T-helper 2 cell treated with Interferon-gamma antibody and Interleukin-4, amounts not matched to agents 100 ng/mL and 5 ng/mL, for 36 hours (primary cell): ENCODE measurements around the gene DENND1A. TPM values are rescaled to one million over a fixed set of nuclear protein-coding genes. Genes with fewer than 3 reads are reported as not detected.

ENCODE experiments used
- intact Hi-C: fragments of 100-400 bp; cut with micrococcal nuclease; formaldehyde crosslinking; loops from one replicate; pipeline ENCODE4 v1.15.1; 2023
- total RNA-seq: library from RNA; stranded (reverse); gene quantifications from 2 replicates; pipeline ENCODE4 v1.2.3, GENCODE V29; 2022

Gene DENND1A
- total RNA-seq, 1 donor from 2014 or later = 13.1 TPM

DNA sequence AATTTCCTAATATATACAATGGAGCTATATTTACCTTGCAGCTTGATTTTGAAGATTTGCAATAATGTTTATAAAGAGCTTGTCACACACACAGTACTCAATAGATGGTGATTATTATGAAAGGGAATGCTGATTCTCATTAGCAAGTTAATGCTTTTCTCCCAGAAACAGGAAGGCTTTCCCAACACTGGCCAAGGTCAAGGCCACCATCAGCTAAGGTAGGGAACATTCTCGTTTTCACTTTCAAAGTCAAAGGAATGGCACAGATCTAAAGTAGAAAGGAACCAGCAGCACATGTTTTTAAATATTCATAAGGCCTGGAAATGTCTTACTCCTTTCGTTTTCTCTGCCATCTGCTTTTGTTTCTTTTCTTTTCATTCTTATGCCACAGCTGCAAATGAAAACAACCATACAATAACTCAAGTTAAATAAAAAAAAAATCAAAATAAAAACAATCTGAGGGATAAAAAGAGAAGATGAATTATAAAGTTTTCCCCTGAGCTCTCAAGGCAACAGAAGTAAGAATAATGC, 307.1 kb downstream of the DENND1A start:
- intact Hi-C loops = no loop called here

DNA sequence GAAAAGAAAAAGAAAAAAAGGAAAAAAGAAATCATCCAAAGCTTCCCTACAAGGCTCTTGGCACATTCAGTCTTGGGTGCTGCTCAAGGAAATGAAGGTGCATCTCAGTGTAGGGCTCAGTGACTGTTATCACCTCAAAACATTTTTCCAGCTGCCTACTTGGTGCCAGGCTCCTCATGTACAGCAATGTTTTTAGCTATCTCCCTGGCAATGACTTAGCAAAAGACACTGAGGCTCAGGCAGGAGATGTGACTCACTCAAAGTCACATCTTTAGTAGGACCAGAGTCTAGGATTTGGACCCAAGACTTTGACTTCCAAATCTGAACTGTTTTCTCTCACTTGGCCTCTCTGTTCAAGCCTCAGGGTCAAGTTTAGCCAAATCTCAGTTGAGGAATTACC, 309.7 kb downstream of the DENND1A start:
- intact Hi-C loops = no loop called here

DNA sequence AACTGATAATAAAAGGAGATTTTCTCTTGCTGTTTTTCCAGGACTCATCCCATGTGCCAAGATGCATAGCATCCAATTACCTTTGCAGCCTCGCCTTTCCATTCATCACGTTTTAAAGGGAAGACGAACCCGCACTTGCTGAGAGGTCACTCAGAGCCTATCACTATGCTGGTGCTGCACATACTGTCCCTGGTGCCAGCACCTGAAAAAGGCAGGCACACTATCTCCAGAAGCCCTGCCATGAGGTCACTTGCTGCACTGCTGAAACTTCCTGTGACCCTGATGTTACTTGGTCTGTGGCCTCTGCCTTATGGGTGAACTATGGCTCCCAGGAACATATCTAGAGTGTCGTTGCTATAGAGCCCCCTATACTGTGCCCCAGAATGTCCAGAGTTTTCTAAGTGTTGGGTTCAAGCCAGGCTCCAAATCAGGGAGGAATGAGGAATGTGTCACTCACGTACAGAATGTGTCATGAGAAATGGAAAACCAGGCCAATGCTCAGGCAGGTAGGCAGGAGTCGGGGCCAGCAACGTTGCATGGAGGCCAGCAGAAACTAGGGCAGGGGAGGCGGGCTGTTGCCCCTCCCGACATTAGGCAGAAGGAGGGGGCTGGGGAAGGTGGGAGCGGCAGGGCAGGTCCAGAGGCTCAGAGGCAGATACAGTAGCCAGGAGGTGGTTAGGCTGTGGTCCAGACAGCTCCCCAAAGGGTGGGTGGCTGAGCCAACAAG, 311.8 kb downstream of the DENND1A start:
- intact Hi-C loops = no loop called here

DNA sequence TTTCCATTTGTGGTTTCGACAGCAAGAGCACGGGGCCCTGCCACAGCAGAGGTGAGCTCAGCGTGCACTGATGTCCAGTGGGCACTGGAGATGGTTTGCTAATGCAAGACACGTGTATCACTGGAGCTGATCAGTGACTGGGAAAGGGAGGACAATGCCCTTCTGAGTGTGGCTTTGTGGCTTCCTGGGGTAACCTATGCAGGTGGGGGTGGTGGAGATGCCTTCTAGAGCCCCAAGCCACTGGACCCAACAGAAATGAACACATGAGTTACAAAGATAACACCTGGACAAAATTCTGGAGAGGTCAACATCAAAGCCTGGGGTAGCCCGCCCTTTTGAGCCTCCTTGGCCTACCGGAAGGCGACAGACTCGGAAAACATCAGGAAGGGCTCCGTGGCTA, 312.6 kb downstream of the DENND1A start:
- intact Hi-C loops = no loop called here

DNA sequence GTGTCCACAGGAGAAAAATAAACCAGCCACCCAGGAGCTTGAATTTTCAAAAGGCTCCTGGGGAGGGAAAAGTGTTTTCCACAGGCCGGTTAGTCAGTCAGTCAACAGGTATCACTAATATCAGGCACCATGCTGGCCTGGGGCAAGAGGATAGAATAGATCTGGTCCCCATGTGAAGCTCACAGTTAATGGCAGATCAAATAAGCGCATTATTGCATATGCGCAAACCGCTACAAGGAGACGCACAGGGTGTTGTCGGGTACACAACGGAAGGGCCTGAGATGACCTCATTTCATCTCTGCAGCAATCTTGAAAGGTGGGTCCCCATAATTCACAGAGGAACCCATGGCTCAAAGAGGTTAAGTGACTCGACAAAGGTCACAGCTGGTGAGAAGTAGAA, 313.2 kb downstream of the DENND1A start:
- intact Hi-C loops = no loop called here

DNA sequence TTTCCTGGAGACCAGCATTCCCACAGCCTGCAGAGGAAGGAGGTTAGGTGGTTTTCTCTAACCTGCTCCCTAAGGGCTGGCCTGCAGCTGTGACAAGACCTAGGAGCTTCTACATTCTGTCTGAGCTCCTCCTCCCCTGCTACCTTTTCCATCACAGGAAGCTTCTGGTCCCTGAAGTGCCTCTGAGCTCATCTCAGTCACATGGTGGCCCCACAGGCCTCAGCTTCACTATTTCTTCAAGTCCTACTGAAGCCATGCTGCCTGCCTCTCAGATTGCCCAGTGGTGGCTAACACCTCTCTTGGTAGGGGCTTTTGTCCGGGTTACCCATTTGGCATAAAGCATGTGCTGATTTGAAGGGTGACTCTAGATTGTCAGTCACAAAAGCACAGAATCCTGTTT, 314.5 kb downstream of the DENND1A start:
- intact Hi-C loops = no loop called here

DNA sequence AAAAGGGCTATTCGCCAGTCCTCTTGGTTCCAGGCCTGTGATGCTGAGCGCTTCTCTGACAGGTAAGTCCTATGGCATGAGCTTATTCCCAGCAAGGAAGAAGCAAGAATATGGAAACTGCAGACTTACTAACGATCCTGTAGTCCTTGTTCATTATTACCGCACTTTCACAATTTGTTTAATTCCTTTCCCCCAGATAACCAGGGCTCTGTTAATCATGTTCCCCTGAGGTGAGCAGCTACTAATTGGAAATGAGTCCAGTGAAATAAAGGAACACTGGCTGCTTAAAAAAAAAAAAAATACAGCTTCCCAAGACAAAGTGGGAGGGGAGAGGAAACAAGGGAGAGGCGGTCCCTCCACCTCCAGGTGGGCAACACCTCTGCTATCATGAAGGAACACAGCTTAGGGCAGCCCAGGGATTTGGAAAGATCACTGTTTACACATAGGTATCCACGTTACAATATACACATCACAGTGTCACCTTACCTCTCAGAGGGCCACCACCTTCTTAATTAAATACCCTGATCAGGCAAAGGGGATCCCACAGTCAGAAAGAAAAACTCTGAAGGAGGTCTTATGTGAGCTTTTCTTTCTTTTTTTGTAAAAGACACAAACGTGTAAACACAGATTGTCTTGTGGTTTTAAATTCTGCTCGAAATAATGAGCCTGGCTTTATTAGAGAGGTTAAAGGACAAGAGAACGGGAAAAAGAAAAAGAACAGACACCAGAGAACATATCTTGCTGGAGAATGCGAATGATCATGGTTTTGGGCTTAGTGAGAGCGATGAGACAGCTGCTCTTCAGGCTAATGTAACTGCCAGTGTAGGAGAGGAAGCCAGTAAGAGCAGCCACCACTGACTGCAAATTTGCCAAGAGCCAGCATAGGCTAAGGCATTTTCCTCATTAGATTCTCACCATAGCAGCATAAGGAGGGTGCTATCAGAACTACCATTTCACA, 315.3 kb downstream of the DENND1A start:
- intact Hi-C loops = no loop called here

DNA sequence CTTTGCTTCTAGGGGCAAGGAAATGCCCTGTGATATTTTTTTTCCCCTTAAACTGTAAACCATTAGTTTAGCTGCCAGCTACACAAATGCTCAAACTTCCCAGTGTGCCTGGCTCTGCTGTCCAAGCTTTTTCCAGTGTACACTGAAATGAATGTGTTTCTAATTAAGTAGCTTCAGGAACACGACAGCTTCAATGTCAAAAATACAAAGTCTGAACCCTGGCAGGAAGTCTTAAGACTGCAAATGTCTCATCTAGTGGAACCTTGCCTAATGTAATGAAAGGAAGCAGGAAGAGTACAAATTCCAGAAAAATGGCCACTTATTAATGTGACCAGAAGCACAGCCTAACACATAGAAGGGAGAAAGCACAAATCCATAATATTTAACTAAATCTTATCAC, 318.7 kb downstream of the DENND1A start:
- intact Hi-C loops = no loop called here

DNA sequence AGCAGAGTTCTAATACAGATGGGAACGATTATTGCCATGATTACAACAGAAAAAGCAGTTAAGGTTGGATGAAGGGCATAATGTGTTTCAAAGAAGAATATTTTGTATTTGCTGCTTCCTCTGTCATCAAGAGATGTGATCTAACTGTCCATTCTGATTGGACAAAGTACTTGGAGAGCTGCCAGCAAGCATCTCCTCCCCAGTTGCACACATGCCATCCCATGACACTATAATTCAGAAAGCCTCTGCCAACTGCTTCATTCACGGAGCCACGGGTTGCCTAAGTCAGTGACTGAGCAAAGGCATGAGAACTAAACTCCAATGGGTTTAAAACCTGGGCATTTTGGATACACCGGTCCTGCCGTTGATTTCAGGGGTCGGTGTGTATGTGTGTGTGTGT, 320.1 kb downstream of the DENND1A start:
- intact Hi-C loops = no loop called here

DNA sequence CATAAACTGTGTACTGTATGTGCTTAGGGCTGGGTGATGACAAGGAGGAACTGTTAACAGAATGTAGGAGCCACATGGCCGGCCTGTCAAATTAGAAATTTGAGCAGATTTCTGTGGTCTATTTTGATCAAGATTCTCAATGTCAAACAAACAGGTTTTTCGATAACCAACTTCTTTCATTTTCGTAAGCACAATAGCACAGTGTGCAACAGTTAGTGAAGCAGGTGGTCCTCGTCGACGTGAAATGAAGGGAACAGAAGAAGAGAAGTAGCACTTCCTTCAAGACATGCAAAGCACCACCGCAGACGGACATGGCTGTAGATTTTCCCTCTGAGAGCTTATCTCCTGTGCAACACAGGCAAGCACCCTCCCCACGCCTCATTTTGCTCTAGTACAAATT, 321.8 kb downstream of the DENND1A start:
- intact Hi-C loops = no loop called here

DNA sequence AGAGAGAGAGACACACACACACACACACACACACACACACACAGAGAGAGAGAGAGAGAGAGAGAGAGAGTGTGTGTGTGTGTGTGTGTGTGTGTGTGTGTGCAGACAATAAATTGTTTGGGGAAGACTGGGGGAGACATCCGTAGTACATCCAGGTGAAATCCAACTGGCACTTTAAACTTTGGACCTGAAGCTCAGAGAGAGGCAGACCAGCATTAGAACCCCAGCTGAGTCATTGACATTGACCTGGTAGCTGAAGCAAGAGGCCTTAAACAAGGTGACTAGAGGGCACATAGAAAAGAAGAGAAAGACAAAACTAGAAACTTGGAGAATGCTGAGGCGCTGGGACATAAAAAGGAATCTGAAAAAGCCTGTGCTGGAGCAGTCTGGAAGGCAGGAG, 322.4 kb downstream of the DENND1A start:
- intact Hi-C loops = no loop called here

DNA sequence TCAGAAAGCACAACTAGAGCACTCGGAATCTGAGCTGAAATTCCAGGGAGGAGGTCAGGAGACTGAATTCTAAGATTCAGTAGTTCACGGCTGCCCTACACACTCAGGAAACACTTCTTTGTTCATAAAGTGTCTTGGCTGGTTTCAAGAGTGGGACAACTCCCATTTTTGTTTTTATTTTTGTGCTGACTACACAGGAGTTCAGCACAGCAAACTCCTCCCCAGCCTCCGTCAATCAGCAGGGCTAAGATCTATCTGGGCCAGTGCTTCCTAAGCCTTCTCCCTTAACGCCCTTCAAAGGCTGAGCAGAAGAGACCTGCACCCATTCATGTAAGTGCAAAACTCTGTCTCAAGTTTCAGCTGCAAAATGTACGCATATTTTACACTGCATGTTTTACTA, 323.8 kb downstream of the DENND1A start:
- intact Hi-C loops = no loop called here

DNA sequence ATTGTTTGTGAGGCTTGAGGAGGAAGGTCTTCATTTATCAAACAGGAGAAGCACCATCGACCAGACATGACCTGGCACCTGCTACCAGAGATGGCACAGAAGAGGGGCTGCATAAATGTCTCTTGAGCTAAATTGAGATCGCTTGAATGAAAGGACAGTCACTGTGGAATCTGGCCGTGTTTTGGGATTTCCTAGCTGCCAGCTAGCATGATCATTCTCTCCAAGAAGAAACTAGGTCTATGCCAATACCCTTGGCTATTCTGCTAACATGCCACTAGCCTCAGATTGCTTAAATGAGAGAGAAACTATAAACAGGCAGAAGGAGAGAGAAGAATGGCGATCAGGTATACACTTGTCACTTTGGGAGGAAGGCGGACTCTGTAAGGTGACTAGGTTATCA, 324.6 kb downstream of the DENND1A start:
- intact Hi-C loops = no loop called here

DNA sequence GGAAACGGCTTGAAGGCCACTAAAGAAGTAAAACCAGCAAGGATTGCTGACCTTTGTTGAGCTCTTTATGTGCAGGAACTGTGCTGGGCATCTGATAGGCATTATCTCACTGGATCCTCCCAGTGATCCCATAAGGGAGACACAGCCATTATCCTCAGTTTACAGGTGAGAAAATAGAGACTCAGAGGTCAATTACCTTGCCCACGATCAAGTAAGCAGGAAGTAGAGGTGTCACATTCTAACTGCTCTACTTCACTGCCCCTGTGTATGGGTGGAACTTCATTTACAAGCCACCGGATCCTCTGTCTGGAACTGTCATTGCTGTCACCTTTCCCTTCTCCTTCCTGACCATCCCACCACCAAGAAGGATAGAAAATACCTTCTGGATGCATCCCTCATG, 325.1 kb downstream of the DENND1A start:
- intact Hi-C loops = no loop called here

DNA sequence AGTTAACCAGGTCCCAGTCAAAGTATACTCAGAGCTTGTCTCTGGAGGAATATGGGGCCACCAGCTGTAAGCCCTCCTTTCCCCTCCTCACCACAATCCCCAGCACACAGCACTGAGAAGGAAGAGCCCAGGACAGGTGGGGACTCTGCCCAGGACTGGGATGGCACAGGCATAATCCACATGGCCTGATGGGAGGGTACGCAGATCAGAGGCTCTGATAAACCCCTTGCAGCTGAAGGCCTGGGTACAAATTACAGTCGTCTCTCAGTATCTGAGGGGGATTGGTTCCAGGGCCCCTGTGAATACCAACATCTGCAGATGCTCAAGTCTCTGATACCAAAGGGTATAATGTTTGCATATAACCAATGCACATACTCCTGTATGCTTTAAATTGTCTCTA, 328.1 kb downstream of the DENND1A start:
- intact Hi-C loops = no loop called here

DNA sequence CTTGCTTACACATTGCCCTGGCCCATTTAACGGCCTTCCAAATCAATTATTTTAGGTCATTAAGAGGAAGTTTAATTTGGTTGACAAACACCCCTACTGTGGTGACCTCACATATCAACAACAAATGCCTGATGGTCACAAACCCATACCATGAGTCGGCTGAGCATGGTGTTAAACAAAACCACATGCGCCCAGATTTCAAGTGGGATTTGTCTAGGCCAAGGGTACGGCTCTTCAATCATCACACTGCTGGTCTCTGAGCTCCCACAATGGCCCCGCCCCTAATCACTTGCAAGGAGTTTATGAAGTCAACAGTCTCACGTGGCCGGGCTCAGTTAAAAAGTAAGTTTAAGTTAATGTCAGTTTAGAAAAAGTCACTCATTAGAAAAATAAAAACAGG, 330.1 kb downstream of the DENND1A start:
- intact Hi-C loops = no loop called here

DNA sequence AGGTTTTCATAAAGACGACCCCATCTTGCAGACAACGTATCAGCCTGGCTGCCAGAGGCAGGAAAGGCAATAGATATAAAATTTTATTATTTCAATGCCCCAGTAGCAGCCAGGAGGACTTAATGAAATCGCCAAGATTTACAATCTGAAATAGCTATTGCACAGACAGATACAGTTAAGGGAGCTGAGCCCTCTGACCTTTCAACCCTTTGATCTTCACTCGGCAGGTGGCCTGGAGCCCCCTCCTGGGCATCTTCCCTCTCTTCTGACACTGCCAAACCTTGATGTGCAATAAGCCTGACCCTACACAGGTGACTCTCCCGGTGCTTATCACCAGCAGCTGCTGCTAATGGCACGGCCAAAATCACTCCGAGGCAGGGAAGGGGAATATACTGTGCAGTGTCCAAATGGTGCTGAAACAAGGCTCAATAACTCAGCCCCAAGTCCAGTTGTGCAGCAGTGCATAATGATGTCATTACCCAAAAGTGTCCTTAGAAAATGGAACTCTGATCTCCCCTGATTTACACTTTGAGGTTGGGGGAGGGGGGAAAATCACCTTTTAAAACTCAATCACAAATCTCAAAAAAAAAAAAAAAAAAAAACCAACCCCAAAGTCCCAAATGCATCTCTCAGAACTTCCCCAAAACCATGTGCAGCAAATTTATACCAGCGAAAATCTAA, 331.9 kb downstream of the DENND1A start:
- intact Hi-C loops = no loop called here

DNA sequence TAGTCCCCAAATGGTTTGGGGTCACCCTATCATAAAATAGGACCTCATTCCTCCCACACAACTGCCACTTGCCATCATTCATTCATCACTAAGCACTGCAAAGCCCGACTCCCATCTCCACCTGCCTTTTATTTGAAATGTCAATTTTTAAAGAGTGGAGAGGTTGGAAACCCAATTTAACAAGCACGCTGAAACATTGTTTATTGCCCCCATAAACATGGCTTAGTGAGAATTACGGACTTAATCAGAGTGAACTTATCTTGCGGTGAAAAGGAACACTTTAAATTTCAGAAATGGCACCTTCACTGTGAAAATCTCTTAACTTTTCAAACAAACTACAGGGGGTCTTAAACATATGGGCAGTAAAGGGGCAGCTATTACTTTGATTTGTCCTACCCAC, 332.9 kb downstream of the DENND1A start:
- intact Hi-C loops = no loop called here

DNA sequence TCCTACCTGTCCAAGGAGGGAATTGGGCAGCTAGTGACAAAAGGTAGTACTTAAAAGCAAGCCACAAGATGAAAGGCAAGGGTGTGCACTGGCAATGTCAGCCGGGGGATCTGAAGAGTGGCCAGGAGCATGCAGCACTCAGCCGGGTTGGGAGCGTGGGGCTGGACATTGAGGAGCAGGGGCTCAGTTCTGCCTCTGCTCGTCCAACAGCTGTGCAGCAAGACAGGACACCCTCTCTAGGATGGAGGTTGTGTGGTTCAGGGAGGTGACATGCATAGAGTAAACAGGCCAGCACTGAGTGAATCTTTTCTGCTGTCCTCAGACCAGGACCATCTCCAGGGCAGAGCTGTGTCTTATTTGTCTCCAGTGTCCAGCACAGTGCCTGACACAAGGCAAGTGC, 338.6 kb downstream of the DENND1A start:
- intact Hi-C loops = no loop called here

DNA sequence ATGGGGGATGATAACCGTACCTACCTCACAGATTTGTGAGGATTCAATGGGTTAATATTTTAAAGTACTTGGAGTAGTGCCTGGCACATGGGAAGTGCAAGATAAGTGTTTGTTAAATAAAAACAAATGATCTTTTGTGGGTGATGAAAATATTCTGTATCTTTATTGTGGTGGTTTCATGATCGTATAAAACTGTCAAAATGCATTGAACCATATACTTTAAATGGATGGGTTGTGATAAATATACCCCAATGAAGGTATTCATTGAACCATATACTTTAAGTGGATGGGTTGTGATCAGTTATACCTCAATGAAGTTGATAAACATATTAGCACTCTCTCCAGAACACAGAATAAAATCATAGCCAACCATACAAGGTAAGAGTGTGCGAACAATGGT, 339.4 kb downstream of the DENND1A start:
- intact Hi-C loops = no loop called here

DNA sequence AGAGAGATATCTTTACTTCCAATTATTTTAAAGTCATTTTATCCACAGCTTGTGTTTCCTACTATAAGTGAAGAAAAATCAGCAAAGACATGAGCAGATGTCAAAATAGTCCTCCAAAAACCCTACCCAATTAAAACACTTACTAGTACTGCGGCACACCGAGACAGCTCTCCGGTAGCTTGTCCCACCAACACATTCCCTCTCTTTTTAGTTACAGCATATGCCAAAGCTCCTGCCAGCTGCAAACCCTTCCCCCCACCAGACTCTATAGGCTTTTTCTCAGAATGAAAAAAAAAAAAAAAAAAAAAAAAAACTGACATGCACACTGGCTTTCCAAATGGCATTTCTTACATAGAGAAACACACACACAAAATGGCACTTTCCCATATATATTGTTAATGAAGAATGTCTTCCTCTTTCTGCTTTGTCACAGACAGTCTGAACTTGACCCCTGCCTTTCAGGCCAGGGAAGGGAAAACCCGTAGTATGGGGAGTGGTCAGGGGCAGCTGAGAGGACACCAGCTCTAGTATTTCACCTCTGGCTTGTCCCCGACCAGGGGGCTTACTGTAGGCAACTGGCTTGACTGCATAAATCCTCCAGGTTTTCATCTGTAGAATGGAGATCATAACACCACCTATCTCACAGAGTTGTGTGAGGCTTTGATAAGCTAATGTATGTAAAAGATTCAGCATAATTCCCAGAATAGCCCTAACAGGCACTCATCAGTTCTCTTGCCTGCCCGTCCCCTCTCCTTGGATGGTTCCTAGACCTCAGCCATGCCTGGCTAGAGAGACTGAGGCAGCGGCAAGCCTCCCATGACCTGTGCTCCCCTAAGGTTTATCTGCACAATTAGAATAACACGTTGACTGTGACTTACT, 340.3 kb downstream of the DENND1A start:
- intact Hi-C loops = no loop called here
